ENCODE results near the gene TMEM135. TPM values are rescaled to one million over a fixed set of nuclear protein-coding genes. Genes with fewer than 3 reads are reported as not detected.

The TMEM135 gene
- total RNA-seq, 1 donor from 2014 or later: 16.4 TPM

- H3K4me3 ChIP-seq: no peak overlapping the region
- no peak overlapping the region for H3K27ac ChIP-seq (replicated peaks)
- H3K4me1 ChIP-seq: peaks cover 1% of the 10 kb centered on the region
- peaks cover 10% of the 10 kb centered on the region for H3K36me3 ChIP-seq
- no peaks in the 10 kb centered on the region for H3K9me3 ChIP-seq (replicated peaks)
- intact Hi-C loops (cut with micrococcal nuclease): no loop called here
- no peaks in the 10 kb centered on the region for H3K27me3 ChIP-seq (ENCODE audit: low read depth)
- no peak for DNase-seq
- no peak for TF ChIP-seq CTCF (IDR thresholded peaks at IDR 0.05; ENCODE audit: borderline replicate concordance)
Observed at GRCh38 chr11:87046824-87047223, 9.1 kb downstream of the TMEM135 start.

DNA sequence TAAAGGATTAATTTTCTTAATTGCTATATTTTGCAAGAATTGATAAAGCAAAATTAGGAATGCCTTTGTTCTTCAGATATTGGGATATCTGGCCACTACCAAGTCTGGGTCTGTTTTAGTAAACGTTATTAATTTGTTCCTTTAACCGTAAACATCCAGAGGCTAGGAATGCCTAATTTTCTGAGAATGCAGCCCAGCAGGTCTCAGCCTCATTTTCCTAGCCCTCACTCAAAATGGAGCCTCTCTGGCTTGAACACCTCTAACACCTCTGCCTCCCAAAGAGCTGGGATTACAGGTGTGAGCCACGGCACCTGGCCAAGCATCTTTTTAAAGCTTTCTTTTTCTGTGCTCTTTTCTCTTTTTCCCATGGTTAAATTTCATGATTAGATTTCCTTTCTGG, 18.4 kb downstream of the TMEM135 start:
- no peak for DNase-seq
- H3K27me3 ChIP-seq (ENCODE audit: low read depth): no peaks in the 10 kb centered on the region
- H3K36me3 ChIP-seq: no peaks in the 10 kb centered on the region
- no peak overlapping the region for H3K4me3 ChIP-seq
- no peak overlapping the region for H3K27ac ChIP-seq (replicated peaks)
- intact Hi-C loops (cut with micrococcal nuclease): no loop called here
- no peak for TF ChIP-seq CTCF (IDR thresholded peaks at IDR 0.05; ENCODE audit: borderline replicate concordance)
- H3K9me3 ChIP-seq (replicated peaks): no peaks in the 10 kb centered on the region
- H3K4me1 ChIP-seq: peaks cover 7% of the 10 kb centered on the region

GRCh38 chr11:87057749-87058148, 20.0 kb downstream of the TMEM135 start:
- Histone ChIP-seq H3K4me1 (peaks cover 7% of the 10 kb centered on the region), H3K9me3 (replicated peaks) (no peaks in the 10 kb centered on the region), H3K4me3 (no peak overlapping the region), H3K36me3 (no peaks in the 10 kb centered on the region), H3K27me3 (ENCODE audit: low read depth) (no peaks in the 10 kb centered on the region), H3K27ac (replicated peaks) (no peak overlapping the region)
- DNase-seq: no peak
- intact Hi-C loops (cut with micrococcal nuclease): no loop called here
- TF ChIP-seq CTCF (IDR thresholded peaks at IDR 0.05; ENCODE audit: borderline replicate concordance): no peak

GRCh38 chr11:87059596-87060390, 22.1 kb downstream of the TMEM135 start:
- DNase-seq: no peak
- peaks cover 17% of the 10 kb centered on the region for H3K4me1 ChIP-seq
- no peaks in the 10 kb centered on the region for H3K27me3 ChIP-seq (ENCODE audit: low read depth)
- H3K36me3 ChIP-seq: no peaks in the 10 kb centered on the region
- no peaks in the 10 kb centered on the region for H3K9me3 ChIP-seq (replicated peaks)
- no peak overlapping the region for H3K4me3 ChIP-seq
- H3K27ac ChIP-seq (replicated peaks): no peak overlapping the region
- intact Hi-C loops (cut with micrococcal nuclease): no loop called here
- TF ChIP-seq CTCF (IDR thresholded peaks at IDR 0.05; ENCODE audit: borderline replicate concordance): no peak

GRCh38 chr11:87061766-87062165, 24.0 kb downstream of the TMEM135 start:
- intact Hi-C loops (cut with micrococcal nuclease): no loop called here
- H3K27me3 ChIP-seq (ENCODE audit: low read depth): no peaks in the 10 kb centered on the region
- no peak overlapping the region for H3K27ac ChIP-seq (replicated peaks)
- TF ChIP-seq CTCF (IDR thresholded peaks at IDR 0.05; ENCODE audit: borderline replicate concordance): no peak
- no peak for DNase-seq
- H3K4me3 ChIP-seq: no peak overlapping the region
- no peaks in the 10 kb centered on the region for H3K9me3 ChIP-seq (replicated peaks)
- no peaks in the 10 kb centered on the region for H3K36me3 ChIP-seq
- H3K4me1 ChIP-seq: peaks cover 22% of the 10 kb centered on the region
